Stimulated activated CD4-positive, alpha-beta T cell treated with anti-CD3 and anti-CD28 coated beads, Interleukin-2, amount 100 ng/mL, for 48 hours (primary cell): ENCODE data around the gene VPS29.

Source experiments
- DNase-seq, 2 donors: peaks; one replicate each; pipeline ENCODE4 v3.0.0-alpha.2; 2020

VPS29 gene

DNA sequence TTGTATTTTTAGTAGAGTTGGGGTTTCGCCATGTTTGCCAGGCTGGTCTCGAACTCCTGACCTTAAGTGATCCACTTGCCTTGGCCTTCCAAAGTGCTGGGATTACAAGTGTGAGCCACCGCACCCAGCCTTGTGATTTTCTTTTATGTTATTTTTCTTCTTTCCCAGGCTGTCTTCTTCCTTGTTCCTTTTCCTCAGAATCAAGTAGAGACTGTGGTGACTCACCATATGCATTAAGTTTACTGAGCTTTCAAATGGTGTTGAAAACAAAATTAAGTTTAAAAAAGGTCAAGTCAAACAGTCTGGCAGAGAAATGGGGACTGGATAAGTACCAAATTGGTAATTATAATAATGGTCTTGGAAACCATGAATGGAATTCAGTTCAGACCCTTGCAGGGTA is 57.5 kb downstream of the VPS29 start:
- no peak for DNase-seq
